Measurements from ENCODE around the gene ERBB4.

ERBB4 gene

GRCh38 chr2:211368467-211368866 is 1170.1 kb downstream of the ERBB4 start:
- no peak for DNase-seq (ENCODE audit: low read depth in 1 of 2, low spot score in 1 of 2)

GRCh38 chr2:211367711-211368110 is 1170.9 kb downstream of the ERBB4 start:
- DNase-seq (ENCODE audit: low read depth in 1 of 2, low spot score in 1 of 2) = no peak

- DNase-seq (ENCODE audit: low read depth in 1 of 2, low spot score in 1 of 2) = no peak
Measured at GRCh38 chr2:211367293-211367692, 1171.3 kb downstream of the ERBB4 start.

- DNase-seq (ENCODE audit: low read depth in 1 of 2, low spot score in 1 of 2) = no peak
Measured at GRCh38 chr2:211364911-211365310, 1173.7 kb downstream of the ERBB4 start.

GRCh38 chr2:211361383-211361782 is 1177.2 kb downstream of the ERBB4 start:
- no peak for DNase-seq (ENCODE audit: low read depth in 1 of 2, low spot score in 1 of 2)

- DNase-seq (ENCODE audit: low read depth in 1 of 2, low spot score in 1 of 2) = no peak
Measured at GRCh38 chr2:211359347-211359746, 1179.3 kb downstream of the ERBB4 start.

GRCh38 chr2:211358504-211358903 is 1180.1 kb downstream of the ERBB4 start:
- DNase-seq (ENCODE audit: low read depth in 1 of 2, low spot score in 1 of 2) = no peak

GRCh38 chr2:211354481-211354880 is 1184.1 kb downstream of the ERBB4 start:
- no peak for DNase-seq (ENCODE audit: low read depth in 1 of 2, low spot score in 1 of 2)

GRCh38 chr2:211351987-211352386 is 1186.6 kb downstream of the ERBB4 start:
- no peak for DNase-seq (ENCODE audit: low read depth in 1 of 2, low spot score in 1 of 2)

- no peak for DNase-seq (ENCODE audit: low read depth in 1 of 2, low spot score in 1 of 2)
Measured at GRCh38 chr2:211349031-211349430, 1189.6 kb downstream of the ERBB4 start.

GRCh38 chr2:211347328-211347727 is 1191.3 kb downstream of the ERBB4 start:
- DNase-seq (ENCODE audit: low read depth in 1 of 2, low spot score in 1 of 2) = no peak

GRCh38 chr2:211344289-211344688 is 1194.3 kb downstream of the ERBB4 start:
- DNase-seq (ENCODE audit: low read depth in 1 of 2, low spot score in 1 of 2) = no peak

- DNase-seq (ENCODE audit: low read depth in 1 of 2, low spot score in 1 of 2) = no peak
Measured at GRCh38 chr2:211333377-211333776, 1205.2 kb downstream of the ERBB4 start.

- no peak for DNase-seq (ENCODE audit: low read depth in 1 of 2, low spot score in 1 of 2)
Measured at GRCh38 chr2:211331736-211332135, 1206.9 kb downstream of the ERBB4 start.

GRCh38 chr2:211329882-211330281 is 1208.7 kb downstream of the ERBB4 start:
- no peak for DNase-seq (ENCODE audit: low read depth in 1 of 2, low spot score in 1 of 2)

- no peak for DNase-seq (ENCODE audit: low read depth in 1 of 2, low spot score in 1 of 2)
Measured at GRCh38 chr2:211329421-211329820, 1209.2 kb downstream of the ERBB4 start.

- no peak for DNase-seq (ENCODE audit: low read depth in 1 of 2, low spot score in 1 of 2)
Measured at GRCh38 chr2:211328126-211328525, 1210.5 kb downstream of the ERBB4 start.
